Right cardiac atrium (tissue), 5 donors: ENCODE data around the gene DOCK10. TPM values are rescaled to one million over a fixed set of nuclear protein-coding genes. Genes with fewer than 3 reads are reported as not detected.
A peak's percentile ranks its signal among the peaks of the same experiment; 100 is the strongest.

Experiments used
- ATAC-seq, 2 donors: fragments of 200-7000 bp; cut with Tn5 transposase; one replicate each; pipeline versions ENCODE4 v1.8.0 to v1.9.1; 2020; ENCODE audit warnings: moderate library complexity in 2 of 2, mild to moderate bottlenecking in 1 of 2
- DNase-seq, 3 donors: peaks; one replicate each; pipeline ENCODE4 v3.0.0-alpha.2; 2020
- H3K27ac ChIP-seq: one replicate; pipeline ENCODE4 v1.5.1; 2013; ENCODE audit warnings: mild to moderate bottlenecking, low read length, control low read depth, moderate library complexity
- H3K27me3 ChIP-seq: one replicate; pipeline ENCODE4 v1.6.1; 2013; ENCODE audit not compliant: control insufficient read depth, insufficient read depth
- H3K4me1 ChIP-seq: one replicate; pipeline ENCODE4 v1.6.1; 2013; ENCODE audit warnings: low read length; ENCODE audit not compliant: control insufficient read depth, insufficient read depth
- H3K4me3 ChIP-seq: one replicate; pipeline ENCODE4 v1.5.1; 2013; ENCODE audit warnings: low read length, control low read depth
- H3K9me3 ChIP-seq: one replicate; pipeline ENCODE4 v1.6.1; 2013; ENCODE audit warnings: low read length; ENCODE audit not compliant: control insufficient read depth
- WGBS: extraction: QIAGEN DNeasy Blood & Tissue Kit; methylation state at CpG from one replicate; pipeline ENCODE4 v1.1.7; 2013; 5-methylcytosine and 5-hydroxymethylcytosine counted together
- intact Hi-C, 4 donors: fragments of 100-400 bp; cut with DNase I; formaldehyde crosslinking; loops; one replicate each; pipeline versions ENCODE4 v1.11.0 to v1.14.0; 2022 to 2023
- polyA plus RNA-seq: library from polyadenylated mRNA; stranded (reverse); fragments of 200-250 nt; gene quantifications from one replicate; pipeline ENCODE4 v1.2.3, GENCODE V29; 2013
- total RNA-seq, 4 donors: library from RNA; stranded (reverse); fragmentation: NEBNext Ultra II Directional; extraction: Animal tissue kit (Norgen Biotek cat#: 25700); gene quantifications; one replicate each; pipeline ENCODE4 v1.2.1, GENCODE V29; 2021
- donor health status: healthy with polysubstance abuse.
- donor health status: DM: no; HTN: yes; CAD: no.
- donor health status: DM: no; HTN: no; CAD: no.
- donor health status: DM: no; HTN: yes; CAD: no; lungs with severe emphysema.
- donor health status: DM: yes; HTN: yes; CAD: no.

Gene DOCK10
- total and polyA plus RNA-seq, 5 donors: 0.86 to 6.9 (median 4.8) TPM

- peak in 1 of 2 donors; percentile 58 for ATAC-seq
These were observed 939 bp downstream of the DOCK10 start for GRCh38 chr2:225041207-225041850.

GRCh38 chr2:225040856-225041206 is 1.4 kb downstream of the DOCK10 start:
- Histone ChIP-seq H3K4me1 (no peaks in the 10 kb centered on the region), H3K27ac (no peak overlapping the region), H3K27me3 (no peaks in the 10 kb centered on the region), H3K9me3 (no peaks in the 10 kb centered on the region), H3K4me3 (peak overlapping the region; percentile 58)
- intact Hi-C loops: no loop called here
- DNase-seq: peak in 1 of 3 donors; percentile 48
- 14% methylated on average over 9 of the region's 9 CpGs for WGBS
- peak in 1 of 2 donors; percentile 20 for ATAC-seq

More at GRCh38 chr2:225041207-225041850, 939 bp downstream of the DOCK10 start:
- no peaks in the 10 kb centered on the region for H3K4me1 ChIP-seq
- intact Hi-C loops: no loop called here
- WGBS: 4% methylated on average over 27 of the region's 27 CpGs
- peak overlapping the region; percentile 58 for H3K4me3 ChIP-seq
- no peaks in the 10 kb centered on the region for H3K27me3 ChIP-seq
- peak in 2 of 3 donors; percentile 57 to 63 for DNase-seq
- H3K9me3 ChIP-seq: no peaks in the 10 kb centered on the region
- H3K27ac ChIP-seq: no peak overlapping the region

DNA sequence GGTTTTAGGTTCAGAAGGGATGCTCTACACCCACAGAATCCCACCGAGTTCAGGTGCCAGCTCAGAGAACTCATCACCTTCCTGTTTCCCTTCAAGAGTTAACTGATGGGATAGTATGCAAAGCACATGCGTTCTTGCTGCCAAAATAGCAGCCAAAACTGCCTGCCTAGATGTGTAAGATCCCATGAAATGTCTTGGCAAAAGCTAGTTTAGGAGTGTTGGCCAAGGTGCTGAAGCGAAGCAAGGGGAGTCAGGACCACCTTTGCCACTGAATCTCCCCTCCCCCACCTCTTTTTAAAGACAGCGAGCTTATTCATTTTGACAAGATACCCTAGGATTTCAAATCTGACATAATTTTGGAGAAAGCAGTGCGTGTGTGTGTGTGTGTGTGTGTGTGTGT is 2.1 kb downstream of the DOCK10 start:
- ATAC-seq (no peak), DNase-seq (no peak)
- Histone ChIP-seq H3K27ac (no peak overlapping the region), H3K4me3 (no peak overlapping the region), H3K4me1 (no peaks in the 10 kb centered on the region), H3K9me3 (no peaks in the 10 kb centered on the region), H3K27me3 (no peaks in the 10 kb centered on the region)
- intact Hi-C loops: no loop called here
- WGBS: 46% methylated on average over 5 of the region's 5 CpGs

GRCh38 chr2:225038231-225038523 is 4.1 kb downstream of the DOCK10 start:
- WGBS: 77% methylated on average over 3 of the region's 3 CpGs
- ATAC-seq (no peak), DNase-seq (no peak)
- Histone ChIP-seq H3K4me1 (no peaks in the 10 kb centered on the region), H3K9me3 (no peaks in the 10 kb centered on the region), H3K27ac (no peak overlapping the region), H3K27me3 (no peaks in the 10 kb centered on the region), H3K4me3 (no peak overlapping the region)
- intact Hi-C loops: no loop called here

DNA sequence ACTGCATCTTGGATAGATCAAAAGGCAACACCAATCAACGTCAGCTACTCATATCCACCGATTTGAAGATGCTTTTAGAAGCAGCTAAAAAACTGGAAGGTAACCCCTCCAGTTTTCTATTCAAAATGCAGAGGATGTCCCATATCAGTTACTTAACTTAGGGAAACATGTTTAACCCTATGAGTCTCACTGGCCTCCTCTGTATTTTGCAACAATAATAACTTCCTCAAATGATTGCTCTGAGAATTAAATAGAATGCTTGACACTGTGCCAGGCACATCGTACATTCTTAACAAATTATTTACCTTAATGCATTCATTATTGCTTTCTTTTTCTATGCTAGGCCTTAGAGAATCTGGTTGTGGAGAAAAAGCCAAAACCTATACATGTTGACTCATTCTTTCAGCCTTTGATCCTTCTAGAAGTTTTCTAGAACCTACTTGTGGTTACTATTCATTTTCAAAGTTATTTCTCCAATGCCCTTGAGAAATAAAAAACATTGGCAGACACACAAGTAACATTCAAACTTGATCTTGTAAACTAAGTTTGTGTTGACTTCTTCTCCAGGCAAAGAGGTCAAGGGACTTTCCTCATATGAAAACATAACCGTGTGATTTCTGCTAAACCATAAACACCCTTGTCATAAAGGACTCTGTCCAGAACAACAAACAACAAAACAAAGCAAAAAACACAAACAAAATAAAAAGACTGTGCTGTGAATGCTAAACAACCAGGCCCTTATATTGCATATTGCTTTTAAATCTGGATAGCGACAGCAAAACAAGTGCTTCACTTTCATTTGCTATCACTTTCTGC is 4.6 kb downstream of the DOCK10 start:
- Histone ChIP-seq H3K9me3 (no peaks in the 10 kb centered on the region), H3K27me3 (no peaks in the 10 kb centered on the region), H3K4me3 (no peak overlapping the region), H3K27ac (no peak overlapping the region), H3K4me1 (no peaks in the 10 kb centered on the region)
- WGBS: 55% methylated on average over 5 of the region's 5 CpGs
- ATAC-seq: no peak
- intact Hi-C loops: no loop called here
- DNase-seq: no peak

- Histone ChIP-seq H3K4me3 (no peak overlapping the region), H3K4me1 (no peaks in the 10 kb centered on the region), H3K9me3 (no peaks in the 10 kb centered on the region), H3K27me3 (no peaks in the 10 kb centered on the region), H3K27ac (no peak overlapping the region)
- no peak for ATAC-seq
- no peak for DNase-seq
- 67% methylated on average over 1 of the region's 1 CpG for WGBS
- intact Hi-C loops: no loop called here
These were observed 5.8 kb downstream of the DOCK10 start for GRCh38 chr2:225036431-225036830.

- Histone ChIP-seq H3K27ac (no peak overlapping the region), H3K9me3 (no peaks in the 10 kb centered on the region), H3K4me3 (no peak overlapping the region), H3K4me1 (no peaks in the 10 kb centered on the region), H3K27me3 (no peaks in the 10 kb centered on the region)
- intact Hi-C loops: no loop called here
- WGBS: 87% methylated on average over 6 of the region's 6 CpGs
- no peak for DNase-seq
- ATAC-seq: no peak
These were observed 8.6 kb downstream of the DOCK10 start for GRCh38 chr2:225033440-225034318.

- H3K27ac ChIP-seq: no peak overlapping the region
- no peak for ATAC-seq
- H3K9me3 ChIP-seq: no peaks in the 10 kb centered on the region
- no peaks in the 10 kb centered on the region for H3K4me1 ChIP-seq
- H3K4me3 ChIP-seq: no peak overlapping the region
- intact Hi-C loops: no loop called here
- no peak for DNase-seq
- H3K27me3 ChIP-seq: no peaks in the 10 kb centered on the region
These were observed 10.0 kb downstream of the DOCK10 start for GRCh38 chr2:225032246-225032645.

- H3K4me1 ChIP-seq: no peaks in the 10 kb centered on the region
- DNase-seq (no peak), ATAC-seq (no peak)
- H3K27ac ChIP-seq: no peak overlapping the region
- 75% methylated on average over 4 of the region's 4 CpGs for WGBS
- no peak overlapping the region for H3K4me3 ChIP-seq
- intact Hi-C loops: no loop called here
- H3K27me3 ChIP-seq: no peaks in the 10 kb centered on the region
- H3K9me3 ChIP-seq: no peaks in the 10 kb centered on the region
These were observed 10.7 kb downstream of the DOCK10 start for GRCh38 chr2:225031599-225031998.

- H3K4me1 ChIP-seq: no peaks in the 10 kb centered on the region
- DNase-seq (no peak), ATAC-seq (no peak)
- H3K9me3 ChIP-seq: no peaks in the 10 kb centered on the region
- H3K27me3 ChIP-seq: no peaks in the 10 kb centered on the region
- intact Hi-C loops: no loop called here
- no peak overlapping the region for H3K4me3 ChIP-seq
- 85% methylated on average over 1 of the region's 1 CpG for WGBS
- H3K27ac ChIP-seq: no peak overlapping the region
These were observed 11.4 kb downstream of the DOCK10 start for GRCh38 chr2:225030893-225031292.

- DNase-seq (no peak), ATAC-seq (no peak)
- H3K27me3 ChIP-seq: no peaks in the 10 kb centered on the region
- H3K4me3 ChIP-seq: no peak overlapping the region
- intact Hi-C loops: no loop called here
- no peak overlapping the region for H3K27ac ChIP-seq
- H3K9me3 ChIP-seq: no peaks in the 10 kb centered on the region
- no peaks in the 10 kb centered on the region for H3K4me1 ChIP-seq
- WGBS: 83% methylated on average over 8 of the region's 8 CpGs
These were observed 12.1 kb downstream of the DOCK10 start for GRCh38 chr2:225030203-225030602.
